PC-3 (cell line): ENCODE data around the gene RIT2. TPM values are rescaled to one million over a fixed set of nuclear protein-coding genes. Genes with fewer than 3 reads are reported as not detected.

Experiments
- ATAC-seq: fragments of 200-7000 bp; cut with Tn5 transposase; 2 replicates; pipeline ENCODE4 v1.9.1; 2020; ENCODE audit warnings: mild to moderate bottlenecking, moderate library complexity
- BruUV-seq: library from RNA; stranded (reverse); fragments of 400-500 nt; replicated peaks from 2 replicates; lab custom pipeline; 2021; lab: Mats Ljungman, UMichigan
- CTCF ChIA-PET: fragments of 300-600 bp; sonication (Branson Sonifier 250); formaldehyde crosslinking; loops from one replicate; lab custom pipeline; 2022; ENCODE audit warnings: antibody characterized with exemption; lab: Charles Lee
- POLR2A ChIA-PET: fragments of 300-600 bp; sonication (Branson Sonifier 250); formaldehyde crosslinking; loops from one replicate; lab custom pipeline; 2022; ENCODE audit warnings: antibody characterized with exemption; ENCODE audit not compliant: unreplicated experiment; lab: Charles Lee
- DNase-seq: peaks from one replicate; pipeline ENCODE4 v3.0.0-alpha.2; 2015
- H2AFZ ChIP-seq: fragments of 300-600 bp; sonication (generic); 2 replicates; pipeline ENCODE4 v1.6.0; 2016; ENCODE audit warnings: antibody characterized with exemption, low read length
- H3F3A ChIP-seq: fragments of 300-600 bp; sonication (generic); one replicate; pipeline ENCODE4 v1.6.0; 2017; ENCODE audit warnings: antibody characterized with exemption, low read length, control low read depth, mild to moderate bottlenecking; ENCODE audit not compliant: unreplicated experiment
- H3K27ac ChIP-seq: fragments of 300-600 bp; sonication (generic); 2 replicates; pipeline ENCODE4 v1.5.1; 2016; ENCODE audit warnings: mild to moderate bottlenecking, low read length
- H3K27me3 ChIP-seq: fragments of 300-600 bp; sonication (generic); 2 replicates; pipeline ENCODE4 v1.6.1; 2016; ENCODE audit warnings: low read length, mixed read lengths
- H3K36me3 ChIP-seq: fragments of 300-600 bp; sonication (generic); 2 replicates; pipeline ENCODE4 v1.6.1; 2016; ENCODE audit warnings: low read depth, mixed run types, low read length, mixed read lengths
- H3K4me1 ChIP-seq: fragments of 300-600 bp; sonication (generic); 2 replicates; pipeline ENCODE4 v1.5.1; 2016; ENCODE audit warnings: low read length; ENCODE audit not compliant: insufficient read depth
- H3K4me2 ChIP-seq: fragments of 300-600 bp; sonication (generic); 2 replicates; pipeline ENCODE4 v1.6.0; 2016; ENCODE audit warnings: low read length
- H3K4me3 ChIP-seq: fragments of 300-600 bp; sonication (generic); 2 replicates; pipeline ENCODE4 v1.5.1; 2016; ENCODE audit warnings: mild to moderate bottlenecking, low read length, mixed read lengths
- H3K79me2 ChIP-seq: fragments of 300-600 bp; sonication (generic); 2 replicates; pipeline ENCODE4 v1.6.1; 2017; ENCODE audit warnings: low read length, mixed read lengths
- H3K9ac ChIP-seq: fragments of 300-600 bp; sonication (generic); 2 replicates; pipeline ENCODE4 v1.6.0; 2016; ENCODE audit warnings: mild to moderate bottlenecking, low read length
- H3K9me2 ChIP-seq: fragments of 300-600 bp; sonication (generic); replicated peaks from 2 replicates; pipeline ENCODE4 v1.6.1; 2016; ENCODE audit warnings: mixed run types, low read length, mixed read lengths
- H3K9me3 ChIP-seq: fragments of 300-600 bp; sonication (generic); 2 replicates; pipeline ENCODE4 v1.6.1; 2016; ENCODE audit warnings: low read length, mixed read lengths
- H4K20me1 ChIP-seq: fragments of 300-600 bp; sonication (generic); 2 replicates; pipeline ENCODE4 v1.6.1; 2016; ENCODE audit warnings: low read length, mixed read lengths
- EZH2 ChIP-seq: fragments of 300-600 bp; sonication (generic); IDR thresholded peaks from one replicate; pipeline ENCODE4 v1.6.1; 2017; ENCODE audit warnings: antibody characterized with exemption, mild to moderate bottlenecking, low read length; ENCODE audit not compliant: unreplicated experiment
- EZH2phosphoT487 ChIP-seq: fragments of 300-600 bp; sonication (generic); IDR thresholded peaks from 2 replicates; pipeline ENCODE4 v1.6.1; 2018; ENCODE audit warnings: mild to moderate bottlenecking, antibody characterized with exemption, low read length, borderline replicate concordance
- intact Hi-C: fragments of 100-400 bp; cut with micrococcal nuclease; formaldehyde crosslinking; loops from 2 replicates; pipeline ENCODE4 v1.9.0; 2023
- total RNA-seq: library from RNA; depleted of rRNA; stranded (reverse); fragments of >200 nt; gene quantifications from 2 replicates; pipeline ENCODE4 v1.2.3, GENCODE V29; 2014
- TF ChIP-seq, protein P1 (sequence below): fragments of 300-600 bp; sonication (generic); conservative IDR thresholded peaks from 2 replicates; pipeline ENCODE4 v1.5.1; 2017; ENCODE audit warnings: antibody characterized with exemption, low read depth, mild to moderate bottlenecking, low read length

The RIT2 gene
- total RNA-seq, 1 experiment from 2014 or later: not detected

GRCh38 chr18:43001821-43002220 lies 113.7 kb downstream of the RIT2 start:
- no peaks in the 10 kb centered on the region for H3K79me2 ChIP-seq
- no peak for DNase-seq

DNA sequence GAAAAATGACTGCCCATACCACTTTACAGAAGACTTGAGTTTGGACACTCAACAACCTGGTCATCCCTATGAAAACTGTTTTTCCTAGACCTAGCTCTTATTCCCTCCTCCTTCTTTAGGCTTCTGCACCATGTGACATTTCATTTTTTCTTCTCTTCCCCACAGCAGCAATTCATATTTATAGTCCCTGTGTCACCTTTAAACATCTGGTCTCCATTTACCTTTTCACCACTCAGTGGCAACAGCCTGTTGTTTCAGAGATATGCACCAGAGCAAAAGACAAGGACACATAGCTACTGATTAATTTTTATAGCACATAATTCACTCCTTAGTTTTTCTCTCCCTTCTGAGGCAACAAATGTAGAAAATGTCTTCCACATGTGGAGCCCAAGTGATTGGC lies 118.7 kb downstream of the RIT2 start:
- H3F3A ChIP-seq: no peaks in the 10 kb centered on the region

More at GRCh38 chr18:43001821-43002220, 113.7 kb downstream of the RIT2 start:
- Histone ChIP-seq H3K9me2 (no peaks in the 10 kb centered on the region), H3K9ac (no peak overlapping the region), H3K36me3 (no peaks in the 10 kb centered on the region), H3K27me3 (no peaks in the 10 kb centered on the region), H3K27ac (no peak overlapping the region), H3K4me3 (no peak overlapping the region), H3K4me1 (no peaks in the 10 kb centered on the region), H3K9me3 (no peaks in the 10 kb centered on the region), H3K4me2 (no peak overlapping the region), H2AFZ (no peak overlapping the region), H3F3A (no peaks in the 10 kb centered on the region), H4K20me1 (no peaks in the 10 kb centered on the region)
- ATAC-seq: no peak
- no peak for TF ChIP-seq EZH2phosphoT487
- TF ChIP-seq, protein P1, sequence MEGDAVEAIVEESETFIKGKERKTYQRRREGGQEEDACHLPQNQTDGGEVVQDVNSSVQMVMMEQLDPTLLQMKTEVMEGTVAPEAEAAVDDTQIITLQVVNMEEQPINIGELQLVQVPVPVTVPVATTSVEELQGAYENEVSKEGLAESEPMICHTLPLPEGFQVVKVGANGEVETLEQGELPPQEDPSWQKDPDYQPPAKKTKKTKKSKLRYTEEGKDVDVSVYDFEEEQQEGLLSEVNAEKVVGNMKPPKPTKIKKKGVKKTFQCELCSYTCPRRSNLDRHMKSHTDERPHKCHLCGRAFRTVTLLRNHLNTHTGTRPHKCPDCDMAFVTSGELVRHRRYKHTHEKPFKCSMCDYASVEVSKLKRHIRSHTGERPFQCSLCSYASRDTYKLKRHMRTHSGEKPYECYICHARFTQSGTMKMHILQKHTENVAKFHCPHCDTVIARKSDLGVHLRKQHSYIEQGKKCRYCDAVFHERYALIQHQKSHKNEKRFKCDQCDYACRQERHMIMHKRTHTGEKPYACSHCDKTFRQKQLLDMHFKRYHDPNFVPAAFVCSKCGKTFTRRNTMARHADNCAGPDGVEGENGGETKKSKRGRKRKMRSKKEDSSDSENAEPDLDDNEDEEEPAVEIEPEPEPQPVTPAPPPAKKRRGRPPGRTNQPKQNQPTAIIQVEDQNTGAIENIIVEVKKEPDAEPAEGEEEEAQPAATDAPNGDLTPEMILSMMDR: no peak
- no peak for TF ChIP-seq EZH2
- CTCF ChIA-PET: no interaction called here
- POLR2A ChIA-PET: no interaction called here
- intact Hi-C loops: no loop called here
- BruUV-seq: no TSS peak

GRCh38 chr18:42980426-42980825 lies 135.1 kb downstream of the RIT2 start:
- POLR2A ChIA-PET: no interaction called here
- no peaks in the 10 kb centered on the region for H3K36me3 ChIP-seq
- intact Hi-C loops: no loop called here
- H3K4me1 ChIP-seq: no peaks in the 10 kb centered on the region
- H2AFZ ChIP-seq: no peak overlapping the region
- DNase-seq: no peak
- CTCF ChIA-PET: no interaction called here
- H3F3A ChIP-seq: no peaks in the 10 kb centered on the region
- no peaks in the 10 kb centered on the region for H3K9me2 ChIP-seq
- no peak for TF ChIP-seq EZH2
- no peaks in the 10 kb centered on the region for H3K79me2 ChIP-seq
- no peaks in the 10 kb centered on the region for H4K20me1 ChIP-seq
- H3K27me3 ChIP-seq: no peaks in the 10 kb centered on the region
- ATAC-seq: no peak
- no peak overlapping the region for H3K27ac ChIP-seq
- no peak overlapping the region for H3K4me2 ChIP-seq
- no peaks in the 10 kb centered on the region for H3K9me3 ChIP-seq
- H3K9ac ChIP-seq: no peak overlapping the region
- BruUV-seq: no TSS peak
- H3K4me3 ChIP-seq: no peak overlapping the region

More for the DNA sequence above, 118.7 kb downstream of the RIT2 start:
- DNase-seq (no peak), ATAC-seq (no peak)
- TF ChIP-seq, protein P1: no peak
- no peak for TF ChIP-seq EZH2phosphoT487
- no peak for TF ChIP-seq EZH2
- H3K4me1 ChIP-seq: no peaks in the 10 kb centered on the region
- no peak overlapping the region for H3K9ac ChIP-seq
- CTCF ChIA-PET: no interaction called here
- H3K9me3 ChIP-seq: no peaks in the 10 kb centered on the region
- H3K4me2 ChIP-seq: no peak overlapping the region
- H3K27ac ChIP-seq: no peak overlapping the region
- no peak overlapping the region for H2AFZ ChIP-seq
- no peaks in the 10 kb centered on the region for H3K27me3 ChIP-seq
- POLR2A ChIA-PET: no interaction called here
- H3K79me2 ChIP-seq: no peaks in the 10 kb centered on the region
- H3K36me3 ChIP-seq: no peaks in the 10 kb centered on the region
- H3K9me2 ChIP-seq: no peaks in the 10 kb centered on the region
- no peak overlapping the region for H3K4me3 ChIP-seq
- H4K20me1 ChIP-seq: no peaks in the 10 kb centered on the region
- intact Hi-C loops: no loop called here
- BruUV-seq: no TSS peak
